NT2/D1 (cell line): ENCODE results near the gene FKBP5.

Source experiments
- SUZ12 ChIP-seq: IDR thresholded peaks from 2 replicates; pipeline ENCODE4 v1.6.1; 2011; ENCODE audit not compliant: insufficient read length, insufficient read depth; ENCODE audit errors: extremely low read depth
- ZNF274 ChIP-seq: IDR thresholded peaks from 2 replicates; pipeline ENCODE4 v1.6.1; 2011; ENCODE audit warnings: mild to moderate bottlenecking, low read depth, low read length

- no peak for TF ChIP-seq ZNF274
- TF ChIP-seq SUZ12: no peak
Measured at GRCh38 chr6:35722121-35722761, 33.5 kb upstream of the FKBP5 start.
